Calu3 (cell line): ENCODE results near the gene GTF3C1. TPM values are rescaled to one million over a fixed set of nuclear protein-coding genes. Genes with fewer than 3 reads are reported as not detected.

Source experiments
- BruUV-seq: library from RNA; stranded (reverse); fragments of 400-500 nt; replicated peaks from 2 replicates; lab custom pipeline; 2021; lab: Mats Ljungman, UMichigan
- CTCF ChIA-PET: fragments of 300-600 bp; sonication (Branson Sonifier 250); formaldehyde crosslinking; loops from one replicate; lab custom pipeline; 2022; ENCODE audit warnings: antibody characterized with exemption; lab: Charles Lee
- DNase-seq: peaks from one replicate; pipeline ENCODE4 v3.0.0; 2022
- H3K27ac Mint-ChIP-seq: one replicate; pipeline ENCODE4 v1.8.0; 2022; ENCODE audit warnings: mixed read lengths; ENCODE audit not compliant: unreplicated experiment
- H3K27me3 Mint-ChIP-seq: one replicate; pipeline ENCODE4 v1.8.0; 2022; ENCODE audit warnings: mixed read lengths; ENCODE audit not compliant: unreplicated experiment
- H3K36me3 Mint-ChIP-seq: one replicate; pipeline ENCODE4 v1.8.0; 2022; ENCODE audit warnings: mild to moderate bottlenecking, moderate library complexity, mixed read lengths; ENCODE audit not compliant: insufficient read depth, unreplicated experiment
- H3K4me1 Mint-ChIP-seq: one replicate; pipeline ENCODE4 v1.8.0; 2022; ENCODE audit warnings: mild to moderate bottlenecking, low read depth, mixed read lengths; ENCODE audit not compliant: unreplicated experiment
- H3K4me3 Mint-ChIP-seq: one replicate; pipeline ENCODE4 v1.8.0; 2022; ENCODE audit warnings: mild to moderate bottlenecking, low read depth, moderate library complexity, mixed read lengths; ENCODE audit not compliant: unreplicated experiment
- H3K9me3 Mint-ChIP-seq: one replicate; pipeline ENCODE4 v1.8.0; 2022; ENCODE audit warnings: low read depth, mixed read lengths; ENCODE audit not compliant: unreplicated experiment
- CTCF ChIP-seq: fragments of 200-600 bp; IDR thresholded peaks from one replicate; pipeline ENCODE4 v1.8.0; 2022; ENCODE audit warnings: antibody characterized with exemption; ENCODE audit not compliant: unreplicated experiment
- intact Hi-C: fragments of 100-400 bp; cut with micrococcal nuclease; formaldehyde crosslinking; loops from one replicate; pipeline ENCODE4 v1.10.0; 2022; ENCODE audit not compliant: unreplicated experiment
- total RNA-seq: library from RNA; stranded (reverse); gene quantifications from 2 replicates; pipeline ENCODE4 v1.2.3, GENCODE V29; 2022

GTF3C1 gene
- total RNA-seq, 1 experiment from 2014 or later = 90.9 TPM

DNA sequence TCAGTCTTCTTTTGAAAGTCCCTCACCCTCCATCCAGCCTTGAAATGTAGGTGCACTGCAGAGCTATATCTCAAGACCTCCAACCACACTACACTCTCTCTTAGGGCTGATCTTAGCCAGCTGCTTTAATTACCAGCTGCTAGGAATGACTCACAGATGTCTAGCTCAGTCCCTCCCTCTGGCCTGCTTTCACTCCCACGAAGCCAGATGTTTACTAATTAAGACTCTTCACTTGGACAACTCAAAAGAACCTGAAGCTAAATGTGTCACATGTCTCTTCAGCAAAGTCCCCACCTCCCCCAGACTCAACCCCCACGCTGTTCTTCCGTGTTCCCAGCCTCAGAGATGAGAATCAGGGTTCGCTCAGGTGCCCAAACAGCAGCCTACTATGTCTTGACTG lies 2.6 kb downstream of the GTF3C1 start:
- Mint-ChIP-seq H3K4me3 (no peak overlapping the region), H3K9me3 (no peaks in the 10 kb centered on the region), H3K27me3 (no peaks in the 10 kb centered on the region), H3K4me1 (peaks cover 35% of the 10 kb centered on the region), H3K36me3 (peaks cover 48% of the 10 kb centered on the region), H3K27ac (peak overlapping the region; percentile 32)
- no TSS peak for BruUV-seq
- DNase-seq = no peak
- no peak for TF ChIP-seq CTCF
- intact Hi-C loops = no loop called here
- CTCF ChIA-PET = no interaction called here

GRCh38 chr16:27544671-27545070 lies 5.0 kb downstream of the GTF3C1 start:
- Mint-ChIP-seq H3K27ac (no peak overlapping the region), H3K4me3 (no peak overlapping the region), H3K36me3 (peaks cover 52% of the 10 kb centered on the region), H3K4me1 (peaks cover 24% of the 10 kb centered on the region), H3K27me3 (no peaks in the 10 kb centered on the region), H3K9me3 (no peaks in the 10 kb centered on the region)
- BruUV-seq = no TSS peak
- DNase-seq = no peak
- no peak for TF ChIP-seq CTCF
- CTCF ChIA-PET = interaction anchor here (0.5 kb wide), 1 partner anchor 985 kb away, joined by 3 read pairs; no protein-coding TSS in a partner anchor
- intact Hi-C loops = no loop called here

DNA sequence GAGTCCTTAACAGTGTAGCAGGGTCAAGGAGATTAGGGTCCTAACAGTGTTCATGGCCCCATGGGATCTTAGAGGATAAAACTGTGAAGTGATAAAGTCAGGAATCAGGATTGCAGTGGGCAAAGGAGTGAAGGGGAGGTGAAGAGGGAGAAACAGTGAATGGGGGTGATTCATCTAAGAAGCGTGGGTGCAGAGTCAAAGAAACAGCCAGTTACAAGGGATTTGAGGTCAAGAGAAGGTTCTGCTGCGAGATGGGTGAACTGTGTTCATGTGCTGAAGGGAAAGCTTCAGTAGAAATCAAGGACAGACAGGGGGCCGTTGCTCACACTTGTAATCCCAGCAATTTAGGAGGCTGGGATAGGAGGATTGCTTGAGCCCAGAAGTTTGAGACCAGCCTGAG lies 5.9 kb downstream of the GTF3C1 start:
- H3K36me3 Mint-ChIP-seq = peaks cover 52% of the 10 kb centered on the region
- TF ChIP-seq CTCF = no peak

DNA sequence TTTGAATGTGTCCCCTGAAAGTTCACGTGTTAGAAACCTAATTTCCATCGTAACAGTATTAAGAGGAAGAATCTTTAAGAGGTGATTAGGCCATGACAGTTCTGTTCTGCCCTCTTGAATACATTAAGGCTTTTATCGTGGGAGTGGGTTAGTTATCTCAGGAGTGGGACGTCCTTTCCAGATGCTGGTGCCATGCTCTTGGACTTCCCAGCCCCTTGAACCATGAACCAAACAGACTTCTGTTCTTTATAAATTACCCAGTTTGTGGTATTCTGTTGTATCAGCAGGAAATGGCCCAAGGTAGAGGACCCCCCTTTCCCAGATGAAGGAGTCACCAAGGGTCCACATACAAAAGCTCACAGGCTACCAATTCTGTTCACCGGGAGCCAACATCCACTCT lies 10.1 kb downstream of the GTF3C1 start:
- DNase-seq = no peak
- BruUV-seq = no TSS peak
- H3K4me1 Mint-ChIP-seq = no peaks in the 10 kb centered on the region
- TF ChIP-seq CTCF = no peak
- no peaks in the 10 kb centered on the region for H3K27me3 Mint-ChIP-seq
- H3K9me3 Mint-ChIP-seq = no peaks in the 10 kb centered on the region
- H3K27ac Mint-ChIP-seq = no peak overlapping the region
- peaks cover 41% of the 10 kb centered on the region for H3K36me3 Mint-ChIP-seq
- H3K4me3 Mint-ChIP-seq = no peak overlapping the region
- intact Hi-C loops = no loop called here
- CTCF ChIA-PET = no interaction called here

More for the DNA sequence above, 5.9 kb downstream of the GTF3C1 start:
- intact Hi-C loops = no loop called here
- no TSS peak for BruUV-seq
- no peaks in the 10 kb centered on the region for H3K27me3 Mint-ChIP-seq
- CTCF ChIA-PET = interaction anchor here (0.5 to 0.6 kb wide), 2 partner anchors 116 to 986 kb away, joined by 3 to 8 read pairs; no protein-coding TSS in a partner anchor
- no peak for DNase-seq
- no peaks in the 10 kb centered on the region for H3K9me3 Mint-ChIP-seq
- no peak overlapping the region for H3K27ac Mint-ChIP-seq
- H3K4me3 Mint-ChIP-seq = no peak overlapping the region
- H3K4me1 Mint-ChIP-seq = peaks cover 22% of the 10 kb centered on the region
